A673 (cell line): ENCODE data around the gene NEDD9. TPM values are rescaled to one million over a fixed set of nuclear protein-coding genes. Genes with fewer than 3 reads are reported as not detected.
A peak's percentile ranks its signal among the peaks of the same experiment; 100 is the strongest.

Experiments used
- BruUV-seq: library from RNA; stranded (reverse); fragments of 400-500 nt; replicated peaks from 2 replicates; lab custom pipeline; 2021; lab: Mats Ljungman, UMichigan
- CTCF ChIA-PET: fragments of 300-600 bp; sonication (Branson Sonifier 250); formaldehyde crosslinking; loops from one replicate; lab custom pipeline; 2022; ENCODE audit warnings: antibody characterized with exemption; lab: Charles Lee
- POLR2A ChIA-PET: fragments of 300-600 bp; sonication (Branson Sonifier 250); formaldehyde crosslinking; loops from one replicate; lab custom pipeline; 2022; ENCODE audit warnings: antibody characterized with exemption; ENCODE audit not compliant: low non-redundant PET; lab: Charles Lee
- DNase-seq: peaks from one replicate; pipeline ENCODE4 v3.0.0-alpha.2; 2015; ENCODE audit warnings: low spot score
- H3K27ac ChIP-seq: fragments of 200-600 bp; sonication (generic); 2 replicates; pipeline ENCODE4 v1.5.1; 2016; ENCODE audit warnings: mixed run types, low read depth, mild to moderate bottlenecking, mixed read lengths, antibody characterized with exemption, low read length; ENCODE audit not compliant: poor library complexity, severe bottlenecking
- H3K27me3 ChIP-seq: fragments of 200-600 bp; sonication (generic); replicated peaks from 2 replicates; pipeline ENCODE4 v1.6.1; 2017; ENCODE audit warnings: mixed run types, low read depth, mild to moderate bottlenecking, mixed read lengths, antibody characterized with exemption, low read length; ENCODE audit not compliant: insufficient read depth, poor library complexity
- H3K36me3 ChIP-seq: fragments of 200-600 bp; sonication (generic); 2 replicates; pipeline ENCODE4 v1.6.1; 2016; ENCODE audit warnings: mixed run types, mild to moderate bottlenecking, mixed read lengths, antibody characterized with exemption, low read length; ENCODE audit not compliant: insufficient read depth, poor library complexity, severe bottlenecking
- H3K4me1 ChIP-seq: fragments of 200-600 bp; sonication (generic); 2 replicates; pipeline ENCODE4 v1.6.1; 2017; ENCODE audit warnings: mixed run types, mild to moderate bottlenecking, mixed read lengths, antibody characterized with exemption, low read length; ENCODE audit not compliant: insufficient read depth, poor library complexity, severe bottlenecking
- H3K4me3 ChIP-seq: fragments of 200-600 bp; sonication (generic); 2 replicates; pipeline ENCODE4 v1.5.1; 2016; ENCODE audit warnings: low read depth, mixed run types, mild to moderate bottlenecking, mixed read lengths, low read length; ENCODE audit not compliant: poor library complexity, severe bottlenecking
- H3K9me3 ChIP-seq: fragments of 200-600 bp; sonication (generic); 2 replicates; pipeline ENCODE4 v1.6.1; 2016; ENCODE audit warnings: mixed run types, low read depth, mild to moderate bottlenecking, mixed read lengths, antibody characterized with exemption, low read length; ENCODE audit not compliant: poor library complexity, severe bottlenecking
- EZH2 ChIP-seq: fragments of 200-600 bp; sonication (generic); IDR thresholded peaks from 2 replicates; pipeline ENCODE4 v1.6.1; 2017; ENCODE audit warnings: borderline replicate concordance, low read depth, mild to moderate bottlenecking, mixed read lengths, antibody characterized with exemption, low read length; ENCODE audit not compliant: poor library complexity, severe bottlenecking
- intact Hi-C: fragments of 100-400 bp; cut with micrococcal nuclease; formaldehyde crosslinking; loops from one replicate; pipeline ENCODE4 v1.10.0; 2022; ENCODE audit not compliant: unreplicated experiment
- total RNA-seq: library from RNA; stranded (reverse); gene quantifications from 2 replicates; pipeline ENCODE4 v1.2.3, GENCODE V29; 2021
- TF ChIP-seq, protein P1 (sequence below): fragments of 300-800, 200-600 bp; sonication (generic); conservative IDR thresholded peaks from 2 replicates; pipeline ENCODE4 v1.5.1; 2017; ENCODE audit warnings: low read depth, mild to moderate bottlenecking, antibody characterized with exemption, low read length, moderate library complexity, mixed read lengths

Gene NEDD9
- total RNA-seq, 1 experiment from 2014 or later = 6.6 TPM

DNA sequence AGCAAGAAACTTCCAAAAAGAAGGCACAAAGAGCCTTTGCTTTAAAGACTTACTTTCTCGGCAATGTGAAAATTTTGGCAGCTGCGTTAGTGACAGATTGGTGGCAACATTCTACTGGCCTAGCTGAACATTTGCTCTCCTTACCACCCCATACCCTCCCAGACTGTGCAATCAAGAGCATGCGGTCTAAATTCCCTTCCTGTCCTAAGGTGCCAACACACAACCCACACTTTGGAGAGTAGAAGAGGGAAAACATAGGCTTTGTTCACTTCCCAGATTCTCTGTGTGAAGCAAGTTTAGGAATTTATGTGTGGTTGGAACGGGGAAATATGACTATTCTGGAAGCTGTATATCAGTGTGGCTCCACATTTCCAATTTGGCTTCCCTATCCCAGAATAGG lies 29.8 kb upstream of the NEDD9 start:
- Histone ChIP-seq H3K27me3 (no peaks in the 10 kb centered on the region), H3K4me1 (peaks cover 23% of the 10 kb centered on the region), H3K4me3 (no peak overlapping the region), H3K9me3 (no peaks in the 10 kb centered on the region), H3K36me3 (no peaks in the 10 kb centered on the region), H3K27ac (no peak overlapping the region)
- intact Hi-C loops = loop anchor here (5.0 kb wide), 1 partner anchor 90 kb away; no protein-coding TSS in a partner anchor
- ChIA-PET CTCF (no interaction called here), POLR2A (interaction anchor here (0.6 kb wide), 1 partner anchor 60 kb away, joined by 3 read pairs; no protein-coding TSS in a partner anchor)
- peak; percentile 48 for DNase-seq
- no peak for TF ChIP-seq EZH2
- TF ChIP-seq, protein P1, sequence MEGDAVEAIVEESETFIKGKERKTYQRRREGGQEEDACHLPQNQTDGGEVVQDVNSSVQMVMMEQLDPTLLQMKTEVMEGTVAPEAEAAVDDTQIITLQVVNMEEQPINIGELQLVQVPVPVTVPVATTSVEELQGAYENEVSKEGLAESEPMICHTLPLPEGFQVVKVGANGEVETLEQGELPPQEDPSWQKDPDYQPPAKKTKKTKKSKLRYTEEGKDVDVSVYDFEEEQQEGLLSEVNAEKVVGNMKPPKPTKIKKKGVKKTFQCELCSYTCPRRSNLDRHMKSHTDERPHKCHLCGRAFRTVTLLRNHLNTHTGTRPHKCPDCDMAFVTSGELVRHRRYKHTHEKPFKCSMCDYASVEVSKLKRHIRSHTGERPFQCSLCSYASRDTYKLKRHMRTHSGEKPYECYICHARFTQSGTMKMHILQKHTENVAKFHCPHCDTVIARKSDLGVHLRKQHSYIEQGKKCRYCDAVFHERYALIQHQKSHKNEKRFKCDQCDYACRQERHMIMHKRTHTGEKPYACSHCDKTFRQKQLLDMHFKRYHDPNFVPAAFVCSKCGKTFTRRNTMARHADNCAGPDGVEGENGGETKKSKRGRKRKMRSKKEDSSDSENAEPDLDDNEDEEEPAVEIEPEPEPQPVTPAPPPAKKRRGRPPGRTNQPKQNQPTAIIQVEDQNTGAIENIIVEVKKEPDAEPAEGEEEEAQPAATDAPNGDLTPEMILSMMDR = no peak
- no TSS peak for BruUV-seq

DNA sequence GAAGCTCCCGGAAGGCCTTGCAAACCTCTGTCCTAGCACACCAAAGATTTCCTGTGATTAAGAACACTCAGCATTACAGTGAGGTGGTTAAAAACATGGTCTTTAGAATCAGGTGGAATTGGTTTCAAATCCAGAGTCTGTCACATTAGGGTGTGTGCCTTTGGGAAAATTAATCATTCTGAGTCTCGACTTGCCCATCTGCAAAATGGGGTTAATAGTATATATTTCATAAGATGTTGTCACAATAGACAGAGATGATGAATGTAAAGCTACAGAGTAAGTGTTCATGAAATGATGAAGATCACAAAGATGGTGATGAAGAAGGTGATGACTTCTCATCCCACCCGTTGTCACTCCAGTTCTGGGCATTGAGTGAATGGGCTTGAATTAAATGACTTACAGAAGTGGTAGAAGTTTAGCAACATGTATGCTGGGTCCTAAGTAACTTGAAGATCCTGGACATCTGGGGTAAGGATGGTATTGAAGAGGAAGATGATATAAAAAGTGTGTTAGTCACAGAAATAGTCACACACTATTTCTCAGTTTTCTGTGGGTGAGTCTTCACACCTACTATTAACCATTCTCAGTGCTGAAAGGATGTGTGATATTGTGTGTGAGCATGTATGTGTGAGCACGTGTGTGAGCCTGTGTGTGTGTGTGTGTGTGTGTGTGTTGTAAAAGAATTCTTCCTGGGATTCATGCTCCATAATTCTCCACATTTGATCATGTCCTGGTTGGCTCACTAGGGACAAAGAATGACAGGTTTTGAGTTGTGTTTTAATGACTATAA lies 28.0 kb upstream of the NEDD9 start:
- intact Hi-C loops = loop anchor here (5.0 kb wide), 1 partner anchor 88 kb away; no protein-coding TSS in a partner anchor
- Histone ChIP-seq H3K27me3 (no peaks in the 10 kb centered on the region), H3K9me3 (no peaks in the 10 kb centered on the region), H3K27ac (no peak overlapping the region), H3K4me3 (no peak overlapping the region), H3K4me1 (peaks cover 23% of the 10 kb centered on the region), H3K36me3 (no peaks in the 10 kb centered on the region)
- CTCF ChIA-PET = no interaction called here
- TF ChIP-seq, protein P1 = no peak
- TF ChIP-seq EZH2 = no peak
- BruUV-seq = no TSS peak
- POLR2A ChIA-PET = interaction anchor here (0.5 kb wide), 1 partner anchor 20 kb away, joined by 5 read pairs; no protein-coding TSS in a partner anchor
- no peak for DNase-seq

DNA sequence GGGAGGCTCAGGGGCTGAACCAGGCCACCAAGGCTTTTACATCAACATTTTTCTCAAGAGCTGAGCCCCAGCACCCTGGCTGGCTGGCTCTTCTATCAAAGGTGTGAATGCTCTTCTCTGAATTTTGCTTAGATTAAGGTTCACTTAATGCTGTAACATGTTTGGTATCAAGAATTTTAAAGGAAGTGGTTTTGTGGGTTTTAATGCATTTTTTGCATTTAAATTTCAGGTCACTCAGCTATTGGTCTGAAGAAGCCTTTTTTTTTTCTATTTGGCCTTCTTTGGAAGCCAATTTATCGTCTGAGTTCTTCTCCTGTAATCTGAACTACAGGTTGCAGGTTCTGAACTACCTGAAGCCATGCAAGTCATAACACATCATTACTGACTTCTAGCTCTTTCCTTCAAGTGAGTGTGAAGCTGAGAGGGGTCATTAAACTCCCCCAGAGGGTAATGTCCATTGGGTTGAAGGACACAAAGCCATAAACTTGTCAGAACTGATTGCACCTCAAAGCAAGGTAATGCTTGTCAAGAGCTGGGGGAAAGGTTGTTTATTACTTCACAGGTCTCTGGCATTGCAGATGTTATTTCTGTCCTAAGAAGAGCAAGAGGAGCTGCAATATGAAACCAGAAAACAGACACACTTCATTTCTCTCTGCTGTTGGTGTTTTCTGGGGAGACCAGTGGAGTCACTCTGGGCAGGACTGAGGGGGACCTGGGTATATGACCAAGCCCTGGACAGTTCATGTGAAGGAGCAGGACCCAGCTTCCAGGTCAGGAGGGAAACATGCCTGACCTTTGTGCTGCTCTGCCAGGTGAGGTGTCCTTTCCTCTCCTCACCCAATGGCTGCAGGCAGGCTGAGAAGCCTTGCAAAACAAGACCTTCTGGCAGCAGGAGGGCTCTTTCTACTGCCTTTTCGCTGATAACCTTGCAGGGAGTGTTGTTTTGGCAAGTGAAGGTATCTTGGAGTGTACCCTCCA lies 26.1 kb upstream of the NEDD9 start:
- H3K4me3 ChIP-seq = no peak overlapping the region
- BruUV-seq = no TSS peak
- ChIA-PET CTCF (no interaction called here), POLR2A (no interaction called here)
- H3K27ac ChIP-seq = no peak overlapping the region
- no peaks in the 10 kb centered on the region for H3K27me3 ChIP-seq
- H3K4me1 ChIP-seq = peaks cover 15% of the 10 kb centered on the region
- intact Hi-C loops = loop anchor here (10.0 kb wide), 1 partner anchor 236 kb away; no protein-coding TSS in a partner anchor
- DNase-seq = no peak
- no peaks in the 10 kb centered on the region for H3K9me3 ChIP-seq
- no peak for TF ChIP-seq EZH2
- TF ChIP-seq, protein P1 = no peak
- H3K36me3 ChIP-seq = no peaks in the 10 kb centered on the region
